GM18868 (cell line): Measurements from ENCODE around the gene CST9L.

Experiments used
- ATAC-seq: cut with Tn5 transposase; IDR thresholded peaks from one replicate; pipeline ENCODE4 v1.9.1; 2021; ENCODE audit warnings: mild to moderate bottlenecking, moderate library complexity; ENCODE audit not compliant: unreplicated experiment

The CST9L gene

DNA sequence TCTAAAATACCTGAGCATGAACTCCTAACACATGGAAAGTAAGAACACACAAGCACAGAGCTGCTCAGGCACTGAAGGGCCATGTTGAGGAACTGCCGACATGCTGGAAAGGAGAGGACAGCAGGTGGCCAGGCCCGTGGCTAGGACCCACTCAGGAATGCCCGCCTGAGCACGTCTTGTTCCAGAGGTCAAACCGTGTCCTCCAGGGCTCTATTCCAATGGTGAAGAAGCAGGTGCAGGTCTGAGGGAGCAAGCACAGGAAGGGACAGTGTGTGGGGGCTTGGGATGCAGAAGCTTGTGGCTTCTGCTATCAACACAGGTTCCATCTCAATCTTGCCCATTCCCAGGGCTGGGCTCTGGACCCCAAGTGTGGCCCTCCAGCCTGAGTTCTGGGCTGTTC, 20.7 kb downstream of the CST9L start:
- no peak for ATAC-seq

DNA sequence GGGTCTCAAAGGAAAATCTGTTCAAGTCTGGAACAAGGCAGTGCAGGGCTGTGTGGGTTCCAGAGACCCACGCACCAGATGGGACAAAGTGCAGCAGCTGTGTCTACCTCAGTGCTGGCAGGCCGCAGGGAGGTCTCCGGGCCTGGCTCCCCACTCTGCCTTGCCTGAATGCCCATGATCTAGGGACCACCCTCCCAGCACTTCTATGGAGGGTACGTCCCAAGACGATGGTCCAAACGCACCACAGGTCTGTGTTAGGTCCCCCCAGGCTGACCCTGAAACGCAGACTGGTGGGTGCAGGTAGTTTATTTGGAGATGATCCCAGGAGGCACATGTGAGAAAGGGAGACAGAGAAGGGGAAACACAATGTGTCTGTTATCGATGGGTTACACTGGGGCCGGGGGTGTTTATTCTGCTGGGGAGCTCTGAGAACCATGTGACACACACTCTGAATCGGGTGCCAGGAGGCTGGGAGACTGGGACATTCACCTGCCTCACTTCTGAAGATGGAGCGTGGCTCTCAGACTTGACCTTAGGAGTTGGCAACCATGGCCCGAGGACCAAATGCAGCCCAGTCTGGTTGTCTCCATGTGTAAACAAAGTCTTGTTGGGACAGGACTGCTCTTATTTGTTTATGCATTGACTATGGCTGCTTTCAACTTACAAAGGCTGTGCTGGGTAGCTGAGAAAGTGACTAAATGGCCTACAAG, 21.7 kb downstream of the CST9L start:
- ATAC-seq, result no peak

DNA sequence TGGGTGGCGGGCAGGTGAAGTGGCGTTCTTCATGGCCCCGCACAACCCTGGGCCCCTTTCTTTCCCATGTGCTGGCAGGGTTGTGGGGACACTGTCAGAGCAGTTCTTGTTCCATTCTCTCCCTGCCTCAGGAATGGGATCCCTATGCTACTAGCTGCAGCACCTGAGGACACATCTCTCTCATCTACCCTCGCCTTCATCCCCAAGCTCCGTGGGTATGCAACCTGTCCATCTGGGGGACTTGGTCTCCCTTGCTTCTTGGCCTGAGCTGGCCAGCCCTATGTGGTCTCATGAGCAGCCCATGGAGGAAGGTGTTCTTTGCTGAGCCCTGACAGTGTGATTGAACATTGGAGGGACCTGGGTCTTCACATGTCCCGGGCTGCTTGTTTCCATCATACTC, 24.2 kb downstream of the CST9L start:
- ATAC-seq, result no peak

DNA sequence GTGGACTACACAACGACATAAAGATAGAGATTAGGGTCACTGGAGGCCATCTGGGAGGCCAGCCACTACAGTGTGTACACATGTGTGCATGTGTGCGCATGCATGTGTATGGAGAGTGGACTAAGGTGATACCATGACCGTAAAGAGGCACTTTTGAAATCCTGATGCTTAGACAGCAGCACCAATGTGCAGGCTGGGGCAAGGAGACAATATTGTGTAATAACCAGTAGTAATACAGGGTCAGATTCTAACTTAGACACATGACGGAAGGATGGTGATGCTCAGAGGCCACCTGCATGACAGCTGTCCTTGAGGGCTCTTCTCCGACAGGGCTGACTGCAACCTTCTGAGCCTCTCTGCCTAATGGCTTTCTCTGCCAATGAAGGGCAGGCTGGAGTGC, 25.5 kb downstream of the CST9L start:
- no peak for ATAC-seq

DNA sequence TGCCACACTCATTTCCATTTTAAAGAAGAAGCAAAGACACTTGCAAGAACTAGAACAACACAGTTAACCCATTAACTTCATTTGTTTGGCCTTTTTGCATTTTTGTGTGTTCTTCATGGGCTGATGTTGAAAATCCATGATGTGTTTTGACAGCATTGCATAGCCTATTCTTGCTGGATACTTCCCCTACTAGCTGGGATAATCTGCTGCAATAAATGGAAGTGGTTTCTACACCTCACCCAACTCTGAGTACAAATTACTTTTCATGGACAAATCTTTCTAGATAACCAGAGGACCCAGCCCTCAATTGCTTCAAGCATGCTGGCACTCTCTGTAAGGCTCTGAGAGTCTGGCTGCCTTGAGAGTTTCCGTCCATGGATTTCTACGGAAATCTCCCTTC, 26.5 kb downstream of the CST9L start:
- no peak for ATAC-seq

DNA sequence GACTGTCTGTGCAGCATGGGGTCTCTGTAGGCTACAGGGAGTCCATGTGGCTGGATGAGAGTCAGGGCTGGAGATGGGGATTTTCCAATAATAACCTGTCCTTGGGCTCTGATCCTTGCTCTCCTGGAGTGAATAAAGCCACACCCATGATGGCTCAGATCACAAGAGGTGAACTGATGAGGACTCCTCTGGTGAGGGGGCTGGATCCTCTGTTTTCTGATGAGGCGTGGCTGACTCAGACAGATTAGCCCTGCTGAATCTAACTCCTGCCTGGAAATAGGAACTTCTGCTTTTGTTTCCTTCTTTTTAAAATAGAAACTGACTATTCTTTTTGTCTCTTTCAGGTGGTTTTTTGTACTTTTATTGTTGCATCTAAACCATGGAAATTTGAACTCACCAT, 27.0 kb downstream of the CST9L start:
- ATAC-seq, result no peak

DNA sequence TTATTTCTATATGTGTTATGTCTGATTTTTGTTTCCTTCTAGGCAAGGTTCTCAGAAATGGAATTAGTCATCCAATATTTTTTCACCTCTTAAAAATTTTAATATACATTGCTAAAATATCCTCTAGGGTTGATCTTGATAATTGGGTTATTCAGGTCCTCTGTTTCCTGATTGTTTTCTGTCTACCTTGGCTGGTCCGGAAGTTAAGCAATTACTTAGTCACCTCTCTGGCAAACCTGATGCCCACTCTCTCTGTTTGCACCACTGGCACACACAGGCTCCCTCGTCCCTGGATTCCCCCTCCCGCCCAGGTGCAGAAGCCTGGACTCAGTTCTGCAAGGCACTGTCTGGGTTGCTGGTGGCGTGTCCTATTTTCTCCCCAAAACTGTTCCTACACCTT, 27.7 kb downstream of the CST9L start:
- ATAC-seq, result no peak

DNA sequence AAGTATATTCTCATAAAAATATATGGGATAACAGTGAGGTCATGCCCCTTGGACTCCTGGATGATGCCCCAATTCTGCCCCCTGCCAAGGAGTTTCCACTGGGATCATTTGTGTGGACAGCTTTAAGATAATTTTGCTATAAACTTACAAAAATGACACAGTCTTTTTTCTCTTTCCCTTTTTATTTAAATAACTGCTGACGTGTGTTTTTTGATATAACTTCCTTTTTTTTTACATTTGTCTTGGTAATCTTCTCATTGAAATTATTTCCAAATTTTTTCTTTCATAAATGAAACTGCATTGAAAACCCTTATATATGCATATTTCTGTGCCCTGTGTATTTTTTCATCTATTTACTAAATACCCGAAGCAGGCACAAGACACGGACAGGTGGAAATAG, 31.3 kb downstream of the CST9L start:
- ATAC-seq, result no peak

DNA sequence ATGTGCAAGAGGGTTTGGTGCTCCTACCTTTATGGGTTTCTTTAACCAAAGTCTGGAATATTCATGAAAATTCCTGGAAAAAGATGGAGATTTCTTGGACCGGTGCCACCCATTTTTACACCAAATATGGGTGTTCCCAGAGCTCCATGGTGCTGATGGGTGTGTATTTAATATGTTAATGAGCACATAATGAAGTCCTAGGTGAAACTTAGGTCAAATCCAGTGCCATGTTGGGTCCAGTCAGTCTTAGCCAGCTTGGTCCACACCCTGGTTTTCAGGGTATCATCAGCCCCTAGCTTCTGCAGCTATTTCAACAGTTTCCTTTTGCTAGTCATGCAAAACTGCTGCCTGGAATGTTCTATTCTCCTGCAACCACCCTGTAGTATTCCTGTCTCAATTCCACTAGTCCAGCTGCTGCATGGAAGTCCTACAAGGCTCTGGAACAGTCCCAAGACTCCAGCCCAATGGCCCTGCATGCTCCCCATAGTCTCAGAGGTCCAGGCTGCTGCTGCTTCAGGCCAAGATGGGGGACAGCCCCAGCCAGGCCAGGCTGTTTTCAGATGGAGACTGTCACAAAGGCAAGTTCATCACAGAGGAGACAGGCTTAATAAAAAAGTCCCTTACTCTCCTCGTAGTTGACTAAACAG, 31.8 kb downstream of the CST9L start:
- no peak for ATAC-seq

DNA sequence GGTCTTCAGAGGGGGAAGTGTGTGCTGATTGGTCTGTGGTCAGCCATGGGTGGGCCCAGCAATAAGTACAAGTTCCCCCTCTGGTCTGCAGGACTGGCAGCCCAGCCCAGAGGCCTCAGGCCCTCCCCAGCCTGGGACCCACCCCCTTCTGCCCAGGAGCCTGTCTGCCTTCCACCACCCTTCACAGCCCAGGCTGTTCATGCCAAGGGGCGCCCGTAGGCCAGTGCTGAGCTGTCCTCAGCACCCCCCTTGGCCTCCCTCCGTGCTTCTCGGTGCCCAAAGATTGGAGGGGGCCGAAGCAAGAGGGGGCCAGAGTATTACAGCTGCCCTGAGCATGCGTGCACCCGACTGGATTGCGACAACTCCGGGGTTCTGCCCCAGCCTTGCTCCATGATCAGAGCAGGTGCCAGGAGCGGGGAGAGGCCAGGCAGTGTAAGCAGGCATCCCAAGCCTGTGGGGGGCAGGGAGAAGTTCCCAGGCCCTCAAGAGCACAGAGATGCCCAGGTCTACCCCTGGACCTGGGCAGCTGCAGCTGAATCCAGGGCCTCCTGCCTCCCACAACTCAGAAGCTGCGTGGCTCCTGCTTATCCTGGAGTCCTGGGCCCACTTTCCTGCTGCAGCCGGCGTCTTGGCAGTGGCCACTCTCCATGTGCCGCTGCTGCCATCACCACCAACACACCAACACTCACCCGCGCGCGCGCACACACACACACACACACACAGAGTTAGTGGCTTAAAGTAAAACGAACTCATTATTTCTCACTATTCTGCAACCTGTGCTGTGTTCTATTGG, 33.3 kb downstream of the CST9L start:
- ATAC-seq, result no peak

DNA sequence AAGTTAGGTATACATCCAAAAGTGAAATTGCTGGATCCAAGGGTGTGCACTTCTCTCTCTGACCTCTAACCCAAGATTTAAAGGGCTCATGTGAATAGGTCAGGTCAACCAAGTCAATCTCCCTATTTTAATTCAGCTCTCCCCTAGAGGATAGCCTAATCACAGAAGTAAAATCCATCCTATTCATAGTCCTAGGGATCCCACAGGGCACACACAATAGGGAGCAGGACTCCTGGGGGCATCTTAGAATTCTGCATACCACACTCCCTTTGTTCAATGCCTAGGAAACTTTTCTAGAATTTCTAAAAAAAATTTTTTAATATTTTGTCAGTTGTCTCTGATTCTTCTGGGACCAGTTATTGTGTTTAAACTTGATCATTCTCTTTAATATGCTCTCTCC, 35.1 kb downstream of the CST9L start:
- ATAC-seq, result no peak

DNA sequence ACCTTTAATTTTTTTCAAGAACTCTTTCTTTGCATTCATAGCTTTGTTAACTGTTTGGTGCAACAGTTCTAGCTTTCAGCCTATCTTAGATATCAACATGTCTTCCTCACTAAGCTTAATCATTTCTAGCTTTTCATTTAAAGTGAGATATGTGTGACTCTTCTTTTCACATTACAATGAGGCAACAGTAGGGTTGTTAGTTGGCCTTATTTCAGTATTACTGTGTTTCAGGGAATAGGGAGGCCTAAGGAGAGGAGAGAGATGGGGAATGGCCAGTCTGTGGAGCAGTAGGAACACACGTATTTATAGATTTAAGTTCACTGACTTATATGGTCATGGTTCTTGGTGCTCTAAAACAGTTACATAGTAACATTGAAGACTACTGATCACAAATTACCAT, 35.8 kb downstream of the CST9L start:
- no peak for ATAC-seq

DNA sequence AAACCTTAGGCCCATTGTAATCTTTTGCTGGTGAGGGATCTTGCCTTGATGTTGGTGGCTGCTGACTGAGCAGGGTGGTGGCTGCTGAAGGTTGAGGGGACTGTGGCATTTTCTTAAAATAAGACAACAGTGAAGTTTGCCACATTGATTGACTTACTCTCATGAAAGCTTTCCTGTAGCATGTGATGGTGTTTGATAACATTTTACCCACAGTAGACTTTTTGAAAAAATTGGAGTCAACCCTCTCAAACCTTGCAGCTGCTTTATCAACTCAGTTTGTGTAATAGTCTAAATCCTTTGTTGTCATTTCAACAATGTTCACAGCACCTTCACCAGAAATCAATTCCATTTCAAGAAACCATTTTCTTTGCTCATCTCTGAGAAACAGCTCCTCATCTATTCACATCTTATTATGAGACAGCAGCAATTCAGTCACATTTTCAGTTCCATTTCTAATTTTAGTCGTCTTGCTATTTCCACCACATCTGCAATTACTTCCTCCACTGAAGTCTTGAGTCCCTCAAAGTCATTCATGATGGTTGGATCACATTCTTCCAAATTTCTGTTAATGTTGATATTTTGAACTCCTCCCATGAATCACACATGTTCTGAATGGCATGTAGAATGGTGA, 37.2 kb downstream of the CST9L start:
- no peak for ATAC-seq

DNA sequence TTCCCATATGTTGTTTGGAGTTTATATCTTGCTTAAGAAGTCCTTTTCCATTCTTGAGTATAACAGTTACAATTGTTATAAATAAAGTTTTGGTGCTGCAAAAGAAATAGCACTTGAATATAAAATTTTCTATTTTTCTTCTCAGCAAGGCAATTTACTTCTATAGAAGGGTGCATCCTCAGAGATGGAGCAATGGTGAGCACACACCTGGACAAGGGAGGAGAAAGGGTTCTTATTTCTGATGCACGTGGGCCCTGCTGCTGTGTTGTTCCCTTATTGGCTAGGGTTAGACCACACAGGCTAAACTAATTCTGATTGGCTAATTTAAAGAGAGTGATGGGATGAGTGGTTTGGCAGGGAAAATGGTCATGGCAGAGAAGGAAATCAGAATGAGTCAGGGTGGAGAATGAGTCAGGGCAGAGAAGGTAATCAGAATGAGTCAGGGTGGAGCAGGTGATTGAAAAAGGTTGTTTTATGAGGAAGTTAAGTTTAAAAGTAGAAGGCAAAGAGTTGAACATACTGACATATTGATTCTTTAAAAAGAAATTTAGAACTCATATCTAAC, 39.3 kb downstream of the CST9L start:
- no peak for ATAC-seq

DNA sequence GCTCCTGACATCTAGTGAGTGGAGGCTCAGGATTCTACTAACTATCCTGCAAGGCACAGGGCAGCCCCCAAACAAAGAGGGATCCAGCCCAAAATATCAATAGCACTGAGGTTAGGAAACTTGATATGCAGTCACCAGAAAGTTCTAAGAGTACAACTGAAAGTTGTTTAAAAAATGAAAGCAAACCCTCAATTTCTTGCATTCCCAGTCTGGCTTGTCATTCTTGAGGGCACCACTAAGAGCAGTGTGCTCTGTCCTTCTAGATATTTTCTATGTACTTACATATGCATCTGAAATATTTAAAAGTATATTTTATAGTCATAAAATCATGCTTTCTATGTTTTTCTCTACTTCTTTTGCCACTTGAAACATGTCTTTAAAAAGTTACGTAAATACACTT, 41.4 kb downstream of the CST9L start:
- no peak for ATAC-seq

DNA sequence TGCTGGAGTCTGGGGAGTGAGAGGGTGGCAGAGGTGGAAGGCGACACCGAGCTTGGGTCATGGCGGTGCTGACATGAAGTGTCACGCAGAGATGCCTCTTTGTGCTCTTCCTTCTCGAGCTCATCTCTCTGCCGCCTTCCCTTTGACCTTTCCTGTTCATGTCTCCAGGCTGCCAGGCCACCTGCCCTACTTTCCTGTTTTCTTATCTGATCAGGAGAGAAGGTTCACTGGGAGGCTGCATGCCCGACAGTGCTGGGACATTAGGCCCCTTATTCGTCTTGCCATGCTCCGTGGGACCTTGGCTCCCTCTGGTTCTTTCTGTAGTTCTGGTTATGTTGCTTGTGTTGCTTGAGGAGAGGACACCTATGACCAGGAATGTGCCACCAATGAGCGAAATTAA, 44.1 kb downstream of the CST9L start:
- ATAC-seq, result no peak

DNA sequence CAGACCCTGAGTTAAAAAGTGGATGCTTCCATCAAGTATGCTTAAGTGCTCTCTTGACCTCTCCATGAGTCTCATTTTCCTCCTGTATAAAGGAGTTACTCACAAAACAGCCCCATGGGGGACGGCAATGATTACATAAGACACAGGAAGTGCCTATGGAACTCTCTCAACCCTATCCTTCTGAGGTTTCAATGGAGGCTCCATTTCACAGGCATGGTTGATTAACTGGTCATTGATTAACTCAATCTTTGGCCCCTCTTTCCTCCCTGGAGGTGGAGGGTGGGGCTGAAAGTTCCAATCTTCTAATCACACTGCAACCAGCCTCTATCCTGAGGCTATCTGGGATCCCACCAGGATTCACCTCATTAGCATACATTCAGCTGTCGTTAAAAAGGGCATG, 48.1 kb downstream of the CST9L start:
- ATAC-seq, result no peak

DNA sequence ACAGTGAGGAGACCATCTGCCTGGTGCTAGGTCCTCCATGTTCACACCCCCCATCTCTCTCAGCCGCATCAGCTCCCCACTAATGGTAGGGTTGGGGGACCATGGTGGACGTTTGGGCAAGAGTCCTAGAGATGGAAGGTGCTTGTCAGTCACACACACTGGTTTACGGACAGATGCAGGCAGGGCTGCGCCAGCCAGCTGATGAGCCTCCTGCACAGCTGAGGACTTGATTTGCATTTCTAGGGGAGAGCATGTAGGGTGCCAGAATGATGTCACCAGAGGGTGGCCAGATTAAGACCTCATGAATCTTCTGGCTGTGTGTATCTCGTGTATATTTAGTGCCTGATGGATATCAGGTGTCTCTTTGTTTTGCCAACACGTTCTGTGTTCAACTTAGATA, 48.7 kb downstream of the CST9L start:
- no peak for ATAC-seq

DNA sequence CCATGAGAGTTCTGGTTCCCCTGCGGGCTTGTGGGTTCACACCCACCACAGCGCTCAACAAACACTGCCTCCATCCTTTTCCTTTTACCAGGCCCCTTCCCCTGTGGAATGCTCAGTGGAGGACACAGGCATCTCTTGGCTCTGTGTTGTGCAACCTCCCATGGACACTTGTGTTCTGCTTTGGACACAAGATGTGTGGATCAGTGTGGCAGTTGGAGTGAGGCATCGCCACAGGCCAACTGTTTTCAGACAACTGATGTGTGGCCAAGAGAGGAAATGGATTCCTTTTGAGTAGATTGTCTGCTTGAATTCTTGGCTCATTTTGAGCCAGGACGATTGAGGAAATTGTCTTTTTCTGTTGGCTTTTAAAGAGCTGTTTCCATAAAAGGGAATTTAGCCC, 50.6 kb downstream of the CST9L start:
- ATAC-seq, result no peak

DNA sequence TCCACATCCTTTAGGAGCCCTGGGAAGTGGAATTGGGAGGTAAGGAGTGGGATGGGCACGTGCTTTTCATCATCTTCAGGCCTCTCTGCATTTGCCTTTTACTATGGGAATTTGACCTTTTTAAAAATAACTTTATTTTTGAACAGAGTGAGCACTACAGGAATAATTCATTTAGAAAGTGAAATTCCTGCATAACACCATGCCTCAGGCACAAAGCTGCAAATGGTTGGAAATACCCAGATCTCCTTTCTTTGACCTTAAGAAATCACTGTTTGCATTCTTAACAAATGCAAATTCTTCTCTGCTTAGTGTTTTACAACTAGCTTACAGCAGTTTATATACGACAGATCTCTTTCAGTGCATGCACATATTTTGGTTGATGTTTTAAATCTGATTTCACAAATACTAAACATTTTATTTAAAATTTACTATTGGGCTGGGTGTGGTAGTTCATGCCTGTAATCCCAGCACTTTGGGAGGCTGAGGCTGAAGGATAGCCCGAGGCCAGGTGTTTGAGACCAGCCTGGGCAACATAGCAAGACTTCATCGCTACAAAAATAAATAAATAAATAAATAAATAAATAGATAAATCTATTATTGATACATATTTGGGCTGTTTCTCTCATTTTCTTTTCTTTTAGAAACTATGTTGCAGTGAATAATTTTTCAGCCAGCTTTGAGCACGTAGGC, 52.9 kb downstream of the CST9L start:
- no peak for ATAC-seq

DNA sequence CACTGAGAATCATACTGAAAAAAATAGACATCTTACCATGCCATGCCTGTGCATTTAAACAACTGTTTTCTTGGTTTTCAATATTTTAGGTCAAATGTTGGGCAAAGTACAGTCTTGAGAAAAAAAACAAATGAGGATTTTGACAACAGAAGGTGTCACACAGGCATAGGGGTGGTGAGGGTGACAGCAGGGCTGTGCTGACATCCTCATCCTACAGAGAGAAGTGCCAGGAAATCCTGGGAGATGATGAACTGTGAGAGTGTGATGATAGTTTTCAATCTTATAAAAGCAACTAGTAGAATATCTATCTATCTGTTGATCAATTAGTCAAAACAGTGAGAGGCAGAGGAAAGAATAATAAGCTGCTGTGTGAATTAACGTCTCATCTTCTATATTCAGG, 53.4 kb downstream of the CST9L start:
- no peak for ATAC-seq
